GM12875 (cell line): Measurements from ENCODE around the gene SCRG1.

ENCODE experiments used
- H3K4me3 ChIP-seq: one replicate; pipeline ENCODE4 v1.5.1; 2011; ENCODE audit warnings: low read depth, low read length, control low read depth
- CTCF ChIP-seq: IDR thresholded peaks from 2 replicates; pipeline ENCODE4 v1.5.1; 2011; ENCODE audit warnings: low read depth, mild to moderate bottlenecking, control low read depth, inconsistent platforms, low read length, moderate library complexity, borderline replicate concordance; ENCODE audit not compliant: insufficient read depth

SCRG1 gene

DNA sequence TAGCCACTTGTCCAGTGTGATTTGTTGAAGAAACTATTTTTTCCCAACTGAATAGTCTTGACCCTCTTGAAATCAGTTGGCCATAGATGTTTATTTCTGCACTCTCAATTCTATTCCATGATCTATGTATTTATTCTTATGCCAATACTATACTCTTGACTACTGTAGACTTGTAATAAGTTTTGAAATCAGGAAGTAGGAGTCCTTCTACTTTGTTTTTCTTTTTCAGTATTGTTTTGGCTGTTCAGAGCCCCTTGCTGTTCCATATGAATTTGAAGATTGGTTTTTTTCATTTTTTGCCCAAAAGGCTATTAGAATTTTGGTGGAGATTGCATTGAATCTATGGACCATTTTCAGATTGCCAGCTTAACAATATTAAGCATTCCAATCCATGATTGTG lies 17.9 kb downstream of the SCRG1 start:
- no peak for TF ChIP-seq CTCF
- H3K4me3 ChIP-seq, result no peak overlapping the region

DNA sequence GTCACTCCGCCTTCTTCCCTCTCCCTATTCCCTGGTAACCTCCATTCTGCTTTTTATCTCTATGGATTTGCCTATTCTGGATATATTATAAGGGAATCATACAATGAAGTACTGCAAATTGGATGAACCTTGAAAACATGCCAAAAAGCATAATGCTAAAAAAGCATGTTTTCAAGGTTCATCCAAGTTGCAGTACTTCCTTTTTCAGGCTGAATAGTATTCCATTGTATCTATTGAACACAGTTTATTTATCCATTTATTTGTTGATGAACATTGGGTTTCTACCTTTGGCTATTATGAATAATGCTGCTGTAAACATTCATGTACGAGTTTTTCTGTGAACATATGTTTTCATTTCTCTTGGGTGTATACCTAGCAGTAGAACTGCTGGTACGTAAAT lies 19.0 kb downstream of the SCRG1 start:
- no peak for TF ChIP-seq CTCF
- no peak overlapping the region for H3K4me3 ChIP-seq

DNA sequence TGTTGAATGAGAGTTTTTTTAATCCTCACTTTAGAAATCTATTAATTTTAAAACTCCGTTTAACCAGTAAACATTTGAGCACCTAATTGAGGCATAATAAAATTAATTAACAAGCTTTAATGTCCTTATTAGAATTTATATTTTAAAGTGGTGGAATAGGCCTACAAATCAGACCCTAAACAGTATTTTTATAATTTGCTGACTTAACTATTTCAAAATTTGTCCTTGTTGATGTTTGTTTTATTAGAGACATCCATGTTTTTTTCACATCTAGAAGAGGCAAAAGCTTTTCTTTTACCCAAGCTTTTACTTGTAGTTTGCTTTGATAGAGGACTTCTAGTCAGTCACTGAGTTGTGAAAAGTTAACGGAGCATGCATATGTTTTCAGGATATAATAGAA lies 24.3 kb downstream of the SCRG1 start:
- no peak for TF ChIP-seq CTCF
- no peak overlapping the region for H3K4me3 ChIP-seq

DNA sequence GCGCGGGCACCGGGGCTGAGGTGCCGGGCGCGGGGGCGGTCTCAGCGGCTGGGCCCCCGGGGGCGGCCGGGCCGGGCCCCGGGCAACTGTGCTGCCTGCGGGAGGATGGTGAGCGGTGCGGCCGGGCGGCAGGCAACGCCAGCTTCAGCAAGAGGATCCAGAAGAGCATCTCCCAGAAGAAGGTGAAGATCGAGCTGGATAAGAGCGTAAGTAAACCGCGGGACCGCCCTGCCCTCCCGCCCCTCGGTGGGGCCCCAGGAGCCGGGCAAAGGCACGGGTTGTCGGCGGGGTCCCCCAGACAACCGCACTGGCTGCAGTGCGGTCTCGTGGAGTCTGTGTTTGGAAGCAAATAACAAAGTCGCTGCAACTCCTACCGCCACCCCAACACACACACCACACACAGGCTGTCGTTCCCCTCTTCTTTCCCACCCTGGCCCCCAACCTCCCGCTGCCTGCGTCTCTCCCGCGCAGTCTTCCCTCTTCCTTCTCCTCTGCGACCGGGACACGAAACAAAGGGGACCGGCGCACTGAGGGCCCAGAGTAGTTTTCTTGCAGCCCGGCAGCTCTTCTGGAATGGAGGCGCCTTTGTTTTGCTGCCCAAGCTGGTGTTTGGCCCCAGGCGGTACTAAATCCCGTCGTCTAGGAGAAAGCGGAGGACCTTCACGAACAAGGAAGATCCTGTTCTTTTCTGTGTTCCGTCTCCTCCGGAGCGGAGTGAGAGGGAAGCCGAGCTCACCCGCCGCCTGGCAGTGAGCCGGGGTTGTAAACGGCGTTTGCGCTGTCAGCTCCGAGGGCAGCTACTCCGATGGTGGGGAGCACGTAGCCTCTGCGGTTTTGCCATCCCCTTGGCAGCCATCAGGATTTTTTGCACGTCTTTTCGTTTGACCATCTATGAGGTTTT lies 27.4 kb downstream of the SCRG1 start:
- peak overlapping the region; percentile 97 for H3K4me3 ChIP-seq
- no peak for TF ChIP-seq CTCF

GRCh38 chr4:173370477-173371291 lies 28.2 kb downstream of the SCRG1 start, which contains the start of gene SAP30:
SAP30 (plus strand) TSS chr4:173370954; CDS start chr4:173371183, 229 bp downstream.
- peak within 1 kb of the TSS; percentile 97 for H3K4me3 ChIP-seq
- no peak for TF ChIP-seq CTCF

- peak overlapping the region; percentile 84 for H3K4me3 ChIP-seq
- no peak for TF ChIP-seq CTCF
These were observed 28.8 kb downstream of the SCRG1 start for GRCh38 chr4:173370130-173370476.
